Measurements from ENCODE around the gene C1QL1.
A peak's percentile ranks its signal among the peaks of the same experiment; 100 is the strongest.

Gene C1QL1

DNA sequence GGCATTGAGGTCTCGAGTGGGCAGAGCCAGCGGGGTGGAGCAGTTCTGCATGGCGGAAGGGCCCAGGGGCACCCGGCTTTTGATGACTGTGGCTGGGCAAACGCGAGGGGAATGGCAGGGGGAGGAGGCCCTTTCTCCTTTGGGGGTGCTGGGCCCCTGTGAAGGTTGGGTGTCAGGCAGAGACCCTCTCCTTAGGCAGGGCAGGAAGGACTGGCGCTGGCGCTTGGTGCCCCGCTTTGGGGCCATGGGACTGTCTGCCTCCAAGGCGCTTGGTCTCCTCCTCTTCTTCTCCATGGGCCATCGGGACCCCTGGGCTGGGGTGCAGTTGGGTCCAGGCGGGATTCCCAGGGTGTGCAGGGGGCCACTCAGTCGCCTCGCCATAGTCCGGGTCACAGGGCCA lies 40.0 kb downstream of the C1QL1 start:
- no peak for FAIRE-seq

DNA sequence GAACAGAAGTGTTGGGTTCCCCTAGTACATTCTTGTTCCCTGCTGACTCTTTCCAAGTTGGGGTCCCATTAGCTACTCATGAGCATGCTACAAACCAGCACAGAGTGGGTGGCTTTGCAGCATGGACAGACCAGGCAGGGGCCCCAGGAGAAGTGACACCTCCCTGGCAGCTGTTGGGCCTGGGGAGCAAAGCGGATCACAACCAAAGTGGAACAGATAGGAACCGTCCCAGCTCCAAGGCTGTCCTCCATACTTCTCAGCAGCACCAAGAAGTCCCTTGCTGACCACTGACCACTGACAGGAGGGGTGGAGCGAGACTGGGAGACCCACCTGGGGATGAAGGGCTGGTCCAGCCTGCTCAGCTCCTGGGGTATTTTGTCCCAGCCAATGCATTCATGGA lies 40.4 kb downstream of the C1QL1 start:
- FAIRE-seq, result no peak

DNA sequence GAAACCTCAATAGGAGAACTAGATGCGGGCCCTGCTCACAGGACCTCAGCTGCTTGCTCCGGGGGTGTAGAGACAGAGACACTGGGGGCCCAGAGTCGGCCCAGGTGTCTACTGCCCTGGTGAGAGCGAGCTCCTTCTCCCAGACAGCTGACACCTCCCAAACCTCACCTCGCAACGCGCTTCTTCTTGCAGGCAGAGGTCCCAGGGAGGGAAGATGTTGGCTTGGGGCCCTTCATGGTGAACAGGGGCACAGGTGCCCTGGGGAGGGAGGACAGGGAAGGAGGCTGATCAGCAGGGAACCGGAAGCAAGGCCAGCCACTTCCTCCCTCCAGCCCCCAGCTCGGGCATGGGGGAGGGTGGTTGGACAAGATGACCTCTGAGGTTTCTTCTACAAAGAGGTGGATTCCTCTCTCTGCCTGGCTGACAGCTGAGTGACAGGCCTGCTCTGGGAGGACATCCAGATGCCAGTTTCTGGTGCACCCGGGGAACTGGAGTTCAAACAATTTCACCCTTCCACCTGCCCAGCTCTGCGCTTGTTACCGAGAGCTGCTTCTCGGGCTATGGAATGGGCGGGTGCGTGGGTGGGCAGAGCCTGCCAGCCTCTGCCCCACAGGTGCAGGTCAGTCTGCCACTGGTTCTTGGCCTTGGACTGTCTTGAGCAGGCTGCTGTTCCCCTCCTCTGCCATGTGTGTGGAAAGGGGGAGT lies 41.1 kb downstream of the C1QL1 start:
- no peak for FAIRE-seq

DNA sequence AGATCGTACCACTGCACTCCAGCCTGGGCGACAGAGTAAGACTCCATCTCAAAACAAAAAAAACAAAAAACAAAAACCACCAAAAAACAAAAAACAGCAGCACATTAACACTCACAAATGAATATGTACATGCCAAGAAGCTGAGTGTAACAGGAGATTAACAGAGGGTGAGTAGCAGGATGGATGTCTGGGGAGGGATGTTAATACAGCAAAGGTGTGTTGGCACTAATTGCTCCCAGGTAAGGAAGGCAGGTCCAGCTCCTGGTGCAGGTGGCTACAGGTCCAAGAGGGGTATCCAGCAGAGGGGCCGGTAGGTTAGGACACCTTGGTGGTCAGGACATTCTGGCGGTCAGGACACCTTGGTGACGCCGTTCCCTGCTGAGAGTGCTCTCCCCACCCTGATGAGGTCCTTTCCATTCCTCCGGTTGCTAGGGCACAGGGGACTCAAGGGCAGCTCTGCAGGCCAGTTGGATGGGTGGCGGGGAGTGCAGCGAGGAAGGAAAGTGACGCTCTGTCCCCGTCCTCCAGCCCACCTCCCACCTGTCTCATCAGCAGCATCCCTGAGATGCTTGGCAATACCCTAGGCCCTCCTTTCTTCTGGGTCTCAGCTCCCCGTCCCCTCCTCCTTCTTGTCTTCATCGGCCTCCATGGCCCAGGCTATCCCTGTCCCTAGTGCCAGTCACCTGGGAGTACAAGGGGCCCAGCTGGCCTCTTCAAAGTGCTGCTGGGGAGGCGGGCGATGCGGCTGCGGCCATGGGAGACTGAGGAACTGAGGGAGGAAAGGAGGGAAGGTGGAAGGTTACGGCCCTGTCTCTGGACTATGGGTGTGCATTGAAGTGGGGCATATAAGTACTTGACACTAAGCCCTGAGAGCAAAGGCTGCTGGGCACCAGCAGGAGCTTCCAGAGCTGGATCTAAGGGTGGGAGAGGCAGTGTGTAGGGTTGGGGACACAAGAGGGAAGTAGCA lies 42.1 kb downstream of the C1QL1 start:
- FAIRE-seq, result no peak

- FAIRE-seq, result no peak
These were observed 44.0 kb downstream of the C1QL1 start for GRCh38 chr17:44924107-44924544.

DNA sequence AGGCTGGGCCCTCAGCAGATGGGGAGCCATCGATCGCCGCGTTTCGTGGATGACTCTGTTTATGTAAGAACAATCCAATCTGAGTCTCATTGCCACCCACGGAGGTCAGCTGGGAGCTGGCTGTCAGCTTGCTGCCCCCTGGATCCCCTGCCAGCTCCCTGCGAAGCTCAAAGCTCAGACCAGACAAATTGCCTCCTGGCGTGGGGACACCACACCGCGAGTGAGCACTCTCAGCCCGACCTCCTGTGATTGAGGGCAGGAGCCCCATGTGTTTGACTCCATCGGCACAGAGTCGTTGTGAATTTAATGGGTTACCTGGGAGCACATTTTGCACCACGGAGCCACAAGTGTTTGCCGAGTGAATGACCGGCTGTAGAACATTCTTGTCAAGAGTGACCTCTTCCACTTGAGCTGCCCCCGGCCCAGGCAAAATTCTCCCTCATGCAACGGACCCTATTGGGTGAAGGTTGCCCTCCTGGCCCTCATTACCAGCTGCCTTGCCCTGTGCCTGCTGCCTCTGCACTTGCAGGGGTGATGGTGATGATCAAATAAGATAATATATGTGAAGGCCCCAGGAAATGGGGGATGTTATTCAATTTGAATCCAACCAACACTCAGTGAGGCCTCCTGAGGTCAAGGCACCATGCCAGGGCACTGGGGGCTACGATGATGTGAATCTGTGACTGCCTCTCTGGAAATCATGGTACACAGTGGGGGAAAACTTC lies 45.2 kb downstream of the C1QL1 start:
- no peak for FAIRE-seq

DNA sequence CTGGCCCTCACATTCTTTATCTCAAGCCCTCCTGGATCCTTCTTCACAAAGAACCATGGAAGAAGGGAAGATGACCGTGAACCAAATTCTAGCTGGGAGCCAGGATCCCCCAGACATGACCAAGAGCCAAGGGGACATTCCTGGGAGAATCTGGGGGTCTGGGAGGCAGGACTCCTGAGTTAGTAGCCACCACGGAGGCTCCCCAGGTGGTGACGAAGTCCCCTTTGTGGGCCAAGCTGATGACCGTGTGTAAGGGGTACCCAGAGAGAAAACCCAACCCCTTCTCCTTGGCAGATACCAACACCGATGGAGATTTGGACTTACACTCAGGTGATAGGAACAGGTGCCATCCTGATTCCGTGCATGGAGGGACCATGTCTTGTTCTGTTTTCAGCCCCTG lies 46.0 kb downstream of the C1QL1 start:
- FAIRE-seq, result no peak

DNA sequence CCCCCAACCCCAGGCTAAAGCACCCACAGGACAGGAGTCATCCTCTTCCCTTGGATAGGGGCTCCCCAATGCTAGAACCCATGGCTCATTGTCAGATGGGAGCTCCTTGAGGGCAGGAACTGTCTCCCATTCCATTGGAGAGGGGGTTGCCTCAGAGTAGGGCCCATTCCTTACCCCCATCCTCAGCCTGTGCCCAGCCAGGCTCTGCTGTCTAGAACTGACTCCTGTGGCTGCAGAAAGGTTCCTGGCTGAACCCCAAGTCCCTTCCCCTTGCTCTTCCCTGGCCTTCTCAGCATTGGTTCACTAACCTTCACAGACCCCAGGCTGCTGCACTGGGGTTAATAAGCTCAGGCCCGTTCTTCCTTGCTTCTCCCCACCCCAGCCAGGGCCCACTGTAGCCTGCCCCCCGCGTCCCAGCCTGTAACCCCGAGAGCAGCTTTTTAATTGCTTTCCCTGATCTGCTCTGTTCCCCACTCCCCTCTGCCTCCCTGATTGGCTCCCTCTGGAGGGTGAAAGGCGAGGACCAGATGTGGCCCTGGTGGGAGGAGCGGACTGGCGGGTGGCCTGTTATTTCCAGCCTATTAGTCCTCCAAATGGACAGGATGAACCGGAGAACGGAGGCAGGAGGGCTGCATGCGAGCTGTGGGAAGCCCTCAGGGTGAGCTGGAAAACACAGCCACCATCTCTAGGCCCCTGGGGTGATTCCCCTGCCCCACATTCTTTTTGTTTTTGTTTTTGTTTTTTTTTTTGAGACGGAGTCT lies 46.8 kb downstream of the C1QL1 start:
- FAIRE-seq, result no peak

GRCh38 chr17:44920565-44920940 lies 47.5 kb downstream of the C1QL1 start:
- FAIRE-seq, result no peak

- peak; percentile 91 for FAIRE-seq
These were observed 48.1 kb downstream of the C1QL1 start for GRCh38 chr17:44919885-44920564.

- no peak for FAIRE-seq
These were observed 48.7 kb downstream of the C1QL1 start for GRCh38 chr17:44919411-44919810.

DNA sequence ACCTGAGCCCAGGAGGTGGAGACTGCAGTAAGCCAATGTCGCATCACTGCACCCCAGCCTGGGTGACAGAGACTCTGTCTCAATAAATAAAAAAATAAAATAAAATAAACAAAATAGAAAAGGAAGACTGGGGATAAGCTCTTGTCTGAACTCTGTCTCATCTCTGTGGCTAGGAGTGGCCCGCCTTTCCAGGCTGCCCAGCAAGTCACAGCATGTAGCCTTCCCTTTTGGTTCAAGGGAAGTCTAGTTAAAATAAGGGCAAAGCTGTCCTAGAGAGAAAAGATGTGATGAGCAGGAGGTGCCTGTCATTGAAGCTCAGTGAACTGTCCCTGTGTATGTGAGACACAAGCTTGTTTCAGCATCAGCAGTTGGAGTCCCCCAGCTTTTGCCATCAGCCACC lies 50.1 kb downstream of the C1QL1 start:
- no peak for FAIRE-seq

DNA sequence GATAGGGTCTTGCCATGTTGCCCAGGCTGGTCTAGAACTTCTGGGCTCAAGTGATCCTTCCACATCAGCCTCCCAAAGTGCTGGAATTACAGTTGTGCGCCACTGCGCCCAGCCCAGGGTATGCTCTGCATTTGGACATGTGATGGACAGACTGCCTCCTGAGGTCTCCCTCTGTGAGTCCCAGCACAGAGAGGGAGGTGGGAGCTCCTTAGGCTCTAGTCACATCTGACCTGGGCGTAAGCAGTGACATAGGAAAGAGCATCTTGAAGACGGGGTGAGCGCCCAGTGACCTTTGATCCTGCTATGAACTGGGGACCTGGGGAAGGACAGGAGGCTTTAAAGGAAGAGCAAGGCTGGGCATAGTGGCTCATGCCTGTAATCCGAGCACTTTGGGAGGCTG lies 50.6 kb downstream of the C1QL1 start:
- no peak for FAIRE-seq

DNA sequence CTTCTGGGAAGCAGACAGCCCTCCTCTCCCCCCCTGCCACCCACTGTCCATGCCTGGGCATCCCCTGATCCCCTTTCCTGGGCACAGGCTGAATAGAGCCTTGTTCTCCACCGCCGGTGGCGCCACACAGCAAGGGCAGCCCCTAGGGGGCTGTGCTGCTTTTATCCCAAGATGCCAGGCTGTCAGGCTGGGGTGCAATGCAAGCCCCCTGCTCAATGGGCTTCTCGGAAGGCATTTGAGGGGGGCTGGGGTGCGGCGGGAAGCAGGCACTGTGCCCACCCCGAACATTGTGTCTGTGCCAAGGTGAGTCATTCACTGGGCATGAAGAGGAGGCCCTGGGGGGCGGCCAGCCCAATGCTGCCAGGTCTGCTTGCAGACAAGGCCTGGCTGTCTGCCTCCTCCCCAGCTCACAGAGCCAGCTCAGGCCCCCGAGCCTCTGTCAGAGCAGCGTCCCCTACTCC lies 51.3 kb downstream of the C1QL1 start:
- no peak for FAIRE-seq

DNA sequence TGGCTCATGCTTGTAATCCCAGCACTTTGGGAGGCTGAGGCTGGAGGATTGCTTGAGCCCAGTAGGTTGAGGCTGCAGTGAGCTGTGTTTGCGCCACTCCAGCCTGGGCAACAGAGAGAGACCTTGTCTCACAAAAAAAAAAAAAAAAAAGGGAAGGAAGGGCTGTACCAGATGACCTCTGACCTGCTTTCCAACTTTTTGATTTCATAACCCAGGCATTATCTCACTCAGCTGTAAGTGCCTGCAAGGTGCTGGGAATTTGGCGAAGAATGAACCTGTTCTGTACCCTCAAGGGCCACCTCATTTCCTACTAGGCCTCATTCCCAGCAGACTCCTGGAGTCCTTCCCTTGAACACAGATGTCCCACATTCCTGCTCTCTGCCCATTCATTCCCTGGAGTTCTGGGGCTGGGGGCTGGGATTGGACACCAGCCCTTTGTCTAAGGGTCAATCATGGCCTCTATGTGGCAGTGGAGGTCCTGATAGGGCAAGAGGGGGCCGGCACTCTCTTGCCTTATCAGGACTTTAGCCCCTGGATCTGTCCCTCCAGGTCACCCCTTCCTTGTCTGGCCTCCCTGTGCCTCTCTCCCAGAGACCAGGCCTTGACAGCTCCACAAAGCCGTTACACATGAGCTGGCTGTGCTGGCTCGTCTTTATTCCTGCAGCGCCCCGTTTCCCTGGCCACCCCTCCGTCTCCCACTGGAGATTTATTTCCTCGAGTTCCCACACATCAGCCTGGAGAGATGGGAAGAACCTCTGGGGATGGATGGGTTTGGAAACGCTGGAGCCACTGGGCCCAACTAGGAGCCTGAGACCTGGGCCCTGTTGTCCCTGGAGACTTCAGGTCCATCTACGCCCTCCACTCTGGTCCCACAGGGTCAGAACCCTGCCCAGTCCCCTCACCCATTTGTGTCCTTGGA lies 52.0 kb downstream of the C1QL1 start:
- FAIRE-seq, result no peak

- no peak for FAIRE-seq
These were observed 52.8 kb downstream of the C1QL1 start, which contains the start of gene GFAP for GRCh38 chr17:44915321-44915726. Gene GFAP (minus strand): TSS chr17:44915500. CDS start chr17:44915486, 14 bp downstream.

DNA sequence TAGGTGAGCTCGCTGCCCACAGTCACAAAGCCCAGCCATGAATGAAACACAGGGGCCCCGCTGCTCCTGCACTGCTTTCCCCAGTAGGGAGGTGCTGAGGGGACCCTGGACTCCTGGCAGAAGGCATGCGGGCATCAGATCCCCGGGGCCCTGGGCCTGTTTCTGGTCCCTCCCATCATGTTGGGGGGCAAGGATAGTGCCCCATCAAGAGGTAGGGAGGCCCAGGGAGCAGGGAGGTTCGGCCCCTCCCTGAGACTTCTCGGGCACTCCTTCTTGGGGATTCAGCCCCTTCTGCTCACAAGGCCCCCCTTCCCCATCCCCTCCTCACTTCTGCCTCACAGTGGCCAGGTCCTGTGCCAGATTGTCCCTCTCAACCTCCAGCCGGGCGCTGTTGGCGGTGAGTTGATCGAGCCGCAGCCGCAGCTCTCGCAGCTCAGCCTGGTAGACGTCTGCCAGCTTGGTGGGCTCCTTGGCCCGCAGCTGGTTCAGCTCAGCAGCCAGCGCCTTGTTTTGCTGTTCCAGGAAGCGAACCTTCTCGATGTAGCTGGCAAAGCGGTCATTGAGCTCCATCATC lies 53.3 kb downstream of the C1QL1 start:
- FAIRE-seq, result no peak

DNA sequence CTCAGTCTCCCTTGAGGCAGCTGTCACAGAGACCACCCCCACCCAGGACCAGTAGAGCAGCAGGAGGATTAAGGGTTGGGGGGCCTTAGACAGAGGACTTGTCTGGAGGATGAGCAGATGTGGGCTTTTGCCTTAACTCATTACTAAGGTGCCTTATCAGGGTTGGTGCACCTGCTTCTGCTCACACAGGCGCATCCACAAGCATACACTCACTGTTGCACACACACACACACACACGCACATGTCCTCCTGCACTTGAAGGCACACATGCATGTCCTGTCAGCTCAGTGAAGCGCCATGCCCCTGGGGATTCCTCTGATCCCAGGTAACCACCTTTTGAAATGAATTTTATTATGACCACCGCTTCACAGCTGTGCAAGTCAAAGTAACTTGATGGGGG lies 54.0 kb downstream of the C1QL1 start:
- no peak for FAIRE-seq

DNA sequence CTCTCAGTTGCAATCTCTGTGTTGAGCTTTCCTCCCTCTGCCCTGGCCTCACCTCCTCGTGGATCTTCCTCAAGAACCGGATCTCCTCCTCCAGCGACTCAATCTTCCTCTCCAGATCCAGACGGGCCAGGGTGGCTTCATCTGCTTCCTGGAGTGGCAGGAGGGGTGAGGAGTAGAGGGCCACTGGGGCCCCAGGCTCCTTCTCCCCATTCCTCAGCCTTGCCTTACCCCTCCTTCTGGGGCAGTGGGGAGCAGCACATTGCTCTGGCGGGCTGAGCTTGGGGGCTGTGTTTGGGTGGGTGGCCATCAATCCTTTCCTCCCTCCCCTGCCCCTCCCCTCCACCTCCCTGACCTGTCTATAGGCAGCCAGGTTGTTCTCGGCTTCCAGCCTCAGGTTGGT lies 54.4 kb downstream of the C1QL1 start:
- FAIRE-seq, result no peak
